Mammary epithelial cell (primary cell): ENCODE measurements around the gene NDUFB1.

Source experiments
- EZH2 ChIP-seq: IDR thresholded peaks from 2 replicates; pipeline ENCODE4 v1.6.1; 2012; ENCODE audit warnings: low read length, inconsistent platforms, borderline replicate concordance
- TF ChIP-seq, protein P1 (sequence below), 2 donors: IDR thresholded peaks in 1 of 2; conservative IDR thresholded peaks in 1 of 2; 2 replicates each; pipeline ENCODE4 v1.5.1; 2011 to 2012; ENCODE audit warnings: inconsistent platforms in 2 of 2, low read length in 2 of 2, mild to moderate bottlenecking in 2 of 2, control low read depth in 1 of 2, low read depth in 1 of 2; ENCODE audit not compliant: insufficient read depth in 1 of 2; ENCODE audit errors: extremely low read depth in 1 of 2

DNA sequence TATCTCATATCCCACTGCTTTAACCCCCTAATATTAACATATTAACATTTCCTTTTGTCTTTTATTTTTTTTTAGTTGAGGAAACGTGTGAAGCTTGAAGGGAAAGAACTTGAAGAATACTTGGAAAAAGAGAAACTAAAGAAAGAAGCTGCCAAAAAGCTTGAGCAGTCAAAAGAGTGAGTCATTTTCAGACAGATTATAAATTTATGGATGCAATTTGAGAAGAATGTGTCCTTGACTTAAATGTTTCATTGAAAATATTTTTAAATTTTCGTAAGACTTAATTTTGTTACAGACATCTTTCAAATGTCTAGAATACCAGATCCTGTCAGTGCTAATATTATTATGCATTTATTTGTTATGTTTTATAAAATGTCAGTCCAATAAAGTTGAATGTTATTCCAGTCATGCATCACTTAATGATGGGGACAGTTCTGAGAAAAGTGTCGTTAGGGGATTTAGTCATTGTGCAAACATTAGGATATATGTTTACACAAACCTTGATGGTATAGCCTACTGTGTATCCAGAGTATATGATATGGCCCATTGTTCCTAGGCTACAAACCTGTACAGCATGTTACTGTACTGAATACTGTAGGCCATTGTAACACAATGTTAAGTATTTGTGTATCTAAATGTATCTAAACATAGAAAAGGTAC, 32.9 kb upstream of the NDUFB1 start:
- TF ChIP-seq, protein P1, sequence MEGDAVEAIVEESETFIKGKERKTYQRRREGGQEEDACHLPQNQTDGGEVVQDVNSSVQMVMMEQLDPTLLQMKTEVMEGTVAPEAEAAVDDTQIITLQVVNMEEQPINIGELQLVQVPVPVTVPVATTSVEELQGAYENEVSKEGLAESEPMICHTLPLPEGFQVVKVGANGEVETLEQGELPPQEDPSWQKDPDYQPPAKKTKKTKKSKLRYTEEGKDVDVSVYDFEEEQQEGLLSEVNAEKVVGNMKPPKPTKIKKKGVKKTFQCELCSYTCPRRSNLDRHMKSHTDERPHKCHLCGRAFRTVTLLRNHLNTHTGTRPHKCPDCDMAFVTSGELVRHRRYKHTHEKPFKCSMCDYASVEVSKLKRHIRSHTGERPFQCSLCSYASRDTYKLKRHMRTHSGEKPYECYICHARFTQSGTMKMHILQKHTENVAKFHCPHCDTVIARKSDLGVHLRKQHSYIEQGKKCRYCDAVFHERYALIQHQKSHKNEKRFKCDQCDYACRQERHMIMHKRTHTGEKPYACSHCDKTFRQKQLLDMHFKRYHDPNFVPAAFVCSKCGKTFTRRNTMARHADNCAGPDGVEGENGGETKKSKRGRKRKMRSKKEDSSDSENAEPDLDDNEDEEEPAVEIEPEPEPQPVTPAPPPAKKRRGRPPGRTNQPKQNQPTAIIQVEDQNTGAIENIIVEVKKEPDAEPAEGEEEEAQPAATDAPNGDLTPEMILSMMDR (conservative IDR thresholded peaks at IDR 0.05 in 1 of 2, IDR thresholded peaks at IDR 0.05 in 1 of 2; ENCODE audit: extremely low read depth in 1 of 2, insufficient read depth in 1 of 2, low read depth in 1 of 2, low read length in 2 of 2): no peak
- TF ChIP-seq EZH2: no peak
